Sigmoid colon (tissue), 4 donors: ENCODE results near the gene PSD4.

Experiments
- CTCF ChIP-seq, 4 experiments: fragments of 450-650 bp in 3 of 4; fragments of 200-600 bp in 1 of 4; IDR thresholded peaks; one replicate each; pipeline ENCODE4 v1.5.1; 2016 to 2019; ENCODE audit warnings: antibody characterized with exemption in 4 of 4, mild to moderate bottlenecking in 3 of 4, moderate library complexity in 2 of 4
- EP300 ChIP-seq, 4 donors: sonication (generic); formaldehyde crosslinking; IDR thresholded peaks; one replicate each; pipeline ENCODE4 v1.6.1; 2017; ENCODE audit warnings: antibody characterized with exemption in 4 of 4
- POLR2A ChIP-seq, 2 donors: fragments of 450-650 bp; IDR thresholded peaks; one replicate each; pipeline ENCODE4 v1.6.1; 2016; ENCODE audit warnings: antibody characterized with exemption in 2 of 2, mild to moderate bottlenecking in 2 of 2, moderate library complexity in 2 of 2
- POLR2AphosphoS5 ChIP-seq, 4 donors: sonication (generic); formaldehyde crosslinking; IDR thresholded peaks; one replicate each; pipeline ENCODE4 v1.6.1; 2017; ENCODE audit warnings: antibody characterized with exemption in 4 of 4

- TF ChIP-seq CTCF (IDR thresholded peaks at IDR 0.05) (no peak), POLR2AphosphoS5 (IDR thresholded peaks at IDR 0.05) (no peak), POLR2A (IDR thresholded peaks at IDR 0.05) (no peak), EP300 (IDR thresholded peaks at IDR 0.05) (no peak)
These were observed 13.5 kb upstream of the PSD4 start for GRCh38 chr2:113160248-113160647.
